Fibroblast of lung (primary cell): Measurements from ENCODE around the gene NINJ2. TPM values are rescaled to one million over a fixed set of nuclear protein-coding genes. Genes with fewer than 3 reads are reported as not detected.

Source experiments
- DNase-seq, 2 donors: peaks; one replicate each; pipeline versions ENCODE4 v3.0.0 to v3.0.0-alpha.2; 2010; ENCODE audit warnings: low read depth in 2 of 2
- H2AFZ ChIP-seq: 2 replicates; pipeline ENCODE4 v1.5.1; 2012; ENCODE audit warnings: low read length, control low read depth, inconsistent platforms
- H3K27ac ChIP-seq: 2 replicates; pipeline ENCODE4 v1.5.1; 2011; ENCODE audit warnings: low read length, control low read depth; ENCODE audit not compliant: insufficient read depth
- H3K27me3 ChIP-seq: 2 replicates; pipeline ENCODE4 v1.5.1; 2011; ENCODE audit warnings: mild to moderate bottlenecking, low read length; ENCODE audit not compliant: control insufficient read depth, insufficient read depth
- H3K36me3 ChIP-seq: 2 replicates; pipeline ENCODE4 v1.5.1; 2011; ENCODE audit warnings: low read length; ENCODE audit not compliant: control insufficient read depth, insufficient read depth
- H3K4me1 ChIP-seq: 2 replicates; pipeline ENCODE4 v1.5.1; 2011; ENCODE audit warnings: low read length; ENCODE audit not compliant: control insufficient read depth, insufficient read depth; ENCODE audit errors: extremely low read depth
- H3K4me2 ChIP-seq: 2 replicates; pipeline ENCODE4 v1.5.1; 2011; ENCODE audit warnings: low read length, control low read depth; ENCODE audit not compliant: insufficient read depth; ENCODE audit errors: extremely low read depth
- H3K4me3 ChIP-seq, 4 experiments: fragments of 200-600 bp in 1 of 4; sonication (generic) in 1 of 4; replicated peaks in 1 of 4; 2 replicates each; pipeline ENCODE4 v1.5.1; 2011 to 2016; ENCODE audit warnings: low read length in 4 of 4, low read depth in 3 of 4, mild to moderate bottlenecking in 3 of 4, control low read depth in 2 of 4, inconsistent platforms in 1 of 4, mixed read lengths in 1 of 4; ENCODE audit not compliant: insufficient read depth in 1 of 4; ENCODE audit errors: control extremely low read depth in 1 of 4
- H3K79me2 ChIP-seq: 2 replicates; pipeline ENCODE4 v1.5.1; 2012; ENCODE audit warnings: mild to moderate bottlenecking, low read length, inconsistent platforms; ENCODE audit not compliant: control insufficient read depth, insufficient read depth
- H3K9ac ChIP-seq: 2 replicates; pipeline ENCODE4 v1.5.1; 2011; ENCODE audit warnings: mild to moderate bottlenecking, low read length, control low read depth; ENCODE audit not compliant: insufficient read depth
- H3K9me3 ChIP-seq: 2 replicates; pipeline ENCODE4 v1.5.1; 2012; ENCODE audit warnings: low read depth, low read length; ENCODE audit not compliant: control insufficient read depth, insufficient read depth
- H4K20me1 ChIP-seq: 2 replicates; pipeline ENCODE4 v1.5.1; 2011; ENCODE audit warnings: low read length; ENCODE audit not compliant: control insufficient read depth, insufficient read depth; ENCODE audit errors: extremely low read depth
- CTCF ChIP-seq, 2 donors: IDR thresholded peaks in 1 of 2; conservative IDR thresholded peaks in 1 of 2; 1 replicate in 1 of 2; 2 replicates in 1 of 2; pipeline ENCODE4 v1.5.1; 2011 to 2012; ENCODE audit warnings: low read length in 2 of 2, control low read depth in 1 of 2, inconsistent platforms in 1 of 2, low read depth in 1 of 2, mild to moderate bottlenecking in 1 of 2
- EZH2 ChIP-seq: IDR thresholded peaks from 2 replicates; pipeline ENCODE4 v1.5.1; 2012; ENCODE audit warnings: low read length, control low read depth, mild to moderate bottlenecking; ENCODE audit errors: missing control alignments
- polyA plus RNA-seq, 2 donors: library from polyadenylated mRNA; depleted of rRNA in 1 of 2; stranded (reverse) in 1 of 2; unstranded in 1 of 2; fragments of >200 nt; gene quantifications; 2 replicates each; pipeline ENCODE4 v1.2.1, GENCODE V29; 2011 to 2012; ENCODE audit warnings: missing spikeins in 1 of 2
- total RNA-seq: library from RNA; depleted of rRNA; stranded (reverse); fragments of >200 nt; gene quantifications from 2 replicates; pipeline ENCODE4 v1.2.1, GENCODE V29; 2014

Gene NINJ2
- total and polyA plus RNA-seq, 2 donors (not counting 1 experiment from before 2014, with no cell fraction given): 0.35 to 0.66 TPM

DNA sequence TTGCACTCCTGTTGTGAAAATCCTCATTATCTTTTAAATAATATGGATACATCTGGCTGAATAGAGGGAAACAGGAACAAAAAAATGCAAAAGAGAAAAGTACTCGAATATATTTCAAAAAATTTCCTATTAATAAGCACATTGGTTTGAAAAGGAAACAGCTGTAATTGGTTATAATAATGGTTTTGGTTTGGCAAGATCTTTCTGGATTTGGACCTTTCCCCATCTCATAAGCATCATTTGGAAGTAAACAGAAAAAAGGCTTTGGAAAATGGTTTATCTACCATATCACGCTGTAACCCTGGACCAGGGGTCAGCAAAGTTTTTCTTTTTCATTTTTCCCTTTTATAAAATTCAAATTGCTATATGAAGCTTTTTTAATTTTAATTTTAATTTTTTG is 2.8 kb upstream of the NINJ2 start:
- H4K20me1 ChIP-seq: no peaks in the 10 kb centered on the region
- TF ChIP-seq EZH2 (no peak), CTCF (conservative IDR thresholded peaks at IDR 0.05 in 1 of 2, IDR thresholded peaks at IDR 0.05 in 1 of 2; ENCODE audit: low read depth in 1 of 2, low read length in 2 of 2) (no peak)
- no peak overlapping the region for H2AFZ ChIP-seq
- no peak for DNase-seq
- no peaks in the 10 kb centered on the region for H3K79me2 ChIP-seq
- H3K27me3 ChIP-seq: peaks cover 16% of the 10 kb centered on the region
- H3K27ac ChIP-seq: no peak overlapping the region
- no peaks in the 10 kb centered on the region for H3K9me3 ChIP-seq
- no peaks in the 10 kb centered on the region for H3K36me3 ChIP-seq
- H3K4me3 ChIP-seq: no peak overlapping the region
- H3K9ac ChIP-seq: no peak overlapping the region
- H3K4me1 ChIP-seq: no peaks in the 10 kb centered on the region
- H3K4me2 ChIP-seq: no peak overlapping the region

- H3K4me3 ChIP-seq: no peak overlapping the region
- no peak overlapping the region for H3K27ac ChIP-seq
- H3K79me2 ChIP-seq: no peaks in the 10 kb centered on the region
- no peaks in the 10 kb centered on the region for H3K36me3 ChIP-seq
- no peak for TF ChIP-seq CTCF (conservative IDR thresholded peaks at IDR 0.05 in 1 of 2, IDR thresholded peaks at IDR 0.05 in 1 of 2; ENCODE audit: low read depth in 1 of 2, low read length in 2 of 2)
- no peak for TF ChIP-seq EZH2
- DNase-seq: no peak
- H2AFZ ChIP-seq: no peak overlapping the region
- H3K27me3 ChIP-seq: peaks cover 16% of the 10 kb centered on the region
- H4K20me1 ChIP-seq: no peaks in the 10 kb centered on the region
- H3K9me3 ChIP-seq: no peaks in the 10 kb centered on the region
- no peaks in the 10 kb centered on the region for H3K4me1 ChIP-seq
- H3K9ac ChIP-seq: no peak overlapping the region
- H3K4me2 ChIP-seq: no peak overlapping the region
Measured at GRCh38 chr12:664779-665092, 1.5 kb upstream of the NINJ2 start.

DNA sequence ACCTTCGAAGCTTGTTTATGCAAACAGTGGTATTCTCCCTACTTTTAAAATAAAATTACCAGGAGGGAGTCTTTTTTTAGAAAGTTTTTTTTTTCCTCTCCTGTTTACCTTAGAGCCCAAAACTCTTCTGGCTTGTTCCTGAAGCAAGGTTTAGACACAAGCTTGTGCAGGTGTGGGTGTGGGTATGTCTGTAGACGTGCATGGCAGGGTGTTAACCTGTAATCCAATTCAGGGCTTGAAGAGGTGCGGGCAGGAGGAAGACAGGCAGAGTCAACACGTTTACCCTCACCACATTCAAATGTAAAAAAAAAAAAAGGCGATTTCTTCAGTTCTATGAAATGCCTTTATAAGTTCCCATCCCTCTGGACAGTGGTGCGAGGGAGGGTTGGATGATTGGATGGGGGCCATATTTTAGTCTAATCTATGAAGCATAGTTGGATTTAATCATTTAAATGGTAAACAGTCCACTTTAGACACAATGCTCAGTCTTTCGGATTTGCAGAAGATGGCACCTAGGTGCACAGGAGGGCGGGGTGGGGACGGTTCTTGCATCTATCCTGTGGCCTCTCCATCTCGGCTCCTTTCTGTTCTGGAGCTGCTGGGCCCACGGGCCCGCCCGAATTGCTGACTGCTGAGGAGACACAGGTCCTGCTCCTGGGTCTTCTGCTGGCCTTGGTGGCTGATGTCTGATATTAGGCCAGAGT is 982 bp upstream of the NINJ2 start:
- Histone ChIP-seq H3K36me3 (no peaks in the 10 kb centered on the region), H3K4me1 (no peaks in the 10 kb centered on the region)
- DNase-seq: no peak

More for the DNA sequence above, 982 bp upstream of the NINJ2 start:
- peaks cover 16% of the 10 kb centered on the region for H3K27me3 ChIP-seq
- no peaks in the 10 kb centered on the region for H3K79me2 ChIP-seq
- no peak overlapping the region for H3K4me2 ChIP-seq
- H3K27ac ChIP-seq: no peak overlapping the region
- no peak overlapping the region for H3K9ac ChIP-seq
- no peaks in the 10 kb centered on the region for H4K20me1 ChIP-seq
- no peak for TF ChIP-seq EZH2
- TF ChIP-seq CTCF (conservative IDR thresholded peaks at IDR 0.05 in 1 of 2, IDR thresholded peaks at IDR 0.05 in 1 of 2; ENCODE audit: low read depth in 1 of 2, low read length in 2 of 2): no peak
- H2AFZ ChIP-seq: no peak overlapping the region
- no peaks in the 10 kb centered on the region for H3K9me3 ChIP-seq
- H3K4me3 ChIP-seq: no peak overlapping the region
